GM23338 (cell line): Measurements from ENCODE around the gene ZNF236. TPM values are rescaled to one million over a fixed set of nuclear protein-coding genes. Genes with fewer than 3 reads are reported as not detected.

Source experiments
- ATAC-seq: fragments of 200-7000 bp; cut with Tn5 transposase; 3 replicates; pipeline ENCODE4 v1.9.1; 2020
- DNase-seq: peaks from one replicate; pipeline ENCODE4 v3.0.0-alpha.2; 2015; ENCODE audit warnings: low spot score
- H2AFZ ChIP-seq: fragments of 200-600 bp; sonication (generic); 2 replicates; pipeline ENCODE4 v1.8.0; 2016; ENCODE audit warnings: antibody characterized with exemption, mild to moderate bottlenecking, moderate library complexity
- H3F3A ChIP-seq: fragments of 200-600 bp; sonication (generic); replicated peaks from 2 replicates; pipeline ENCODE4 v1.8.0; 2017; ENCODE audit warnings: antibody characterized with exemption, mixed run types, low read depth
- H3K27ac ChIP-seq: fragments of 200-600 bp; sonication (generic); 2 replicates; pipeline ENCODE4 v1.6.1; 2016; ENCODE audit warnings: low read depth
- H3K27me3 ChIP-seq: fragments of 200-600 bp; sonication (generic); 2 replicates; pipeline ENCODE4 v1.8.0; 2016; ENCODE audit warnings: mild to moderate bottlenecking, mixed run types, moderate library complexity; ENCODE audit not compliant: insufficient read depth
- H3K36me3 ChIP-seq: fragments of 200-600 bp; sonication (generic); 2 replicates; pipeline ENCODE4 v1.8.0; 2016; ENCODE audit warnings: mild to moderate bottlenecking; ENCODE audit not compliant: insufficient read depth
- H3K4me1 ChIP-seq: fragments of 200-600 bp; sonication (generic); 2 replicates; pipeline ENCODE4 v1.8.0; 2016; ENCODE audit warnings: mild to moderate bottlenecking, moderate library complexity; ENCODE audit not compliant: insufficient read depth
- H3K4me2 ChIP-seq: fragments of 200-600 bp; sonication (generic); 2 replicates; pipeline ENCODE4 v1.7.1; 2017; ENCODE audit warnings: mixed run types
- H3K4me3 ChIP-seq: fragments of 200-600 bp; sonication (generic); 2 replicates; pipeline ENCODE4 v1.6.1; 2016; ENCODE audit warnings: mixed run types
- H3K79me2 ChIP-seq: fragments of 200-600 bp; sonication (generic); replicated peaks from 2 replicates; pipeline ENCODE4 v1.8.0; 2017; ENCODE audit warnings: mild to moderate bottlenecking; ENCODE audit not compliant: insufficient read depth
- H3K9me2 ChIP-seq: fragments of 200-600 bp; sonication (generic); 2 replicates; pipeline ENCODE4 v1.8.0; 2017; ENCODE audit not compliant: insufficient read depth
- H4K20me1 ChIP-seq: fragments of 200-600 bp; sonication (generic); replicated peaks from 2 replicates; pipeline ENCODE4 v1.8.0; 2017; ENCODE audit warnings: mild to moderate bottlenecking; ENCODE audit not compliant: insufficient read depth
- H3K27ac Mint-ChIP-seq: 2 replicates; pipeline ENCODE4 v1.8.0; 2020; ENCODE audit warnings: inconsistent platforms, mild to moderate bottlenecking, moderate library complexity, mixed read lengths
- H3K27me3 Mint-ChIP-seq: 3 replicates; pipeline ENCODE4 v1.8.0; 2022; ENCODE audit warnings: low read depth, mild to moderate bottlenecking, moderate library complexity, mixed read lengths, inconsistent platforms; ENCODE audit not compliant: insufficient read depth, poor library complexity
- H3K36me3 Mint-ChIP-seq: 3 replicates; pipeline ENCODE4 v1.8.0; 2021; ENCODE audit warnings: low read depth, mild to moderate bottlenecking, inconsistent platforms, moderate library complexity, mixed read lengths
- H3K4me1 Mint-ChIP-seq: 3 replicates; pipeline ENCODE4 v1.8.0; 2020; ENCODE audit warnings: mild to moderate bottlenecking, inconsistent platforms, mixed read lengths
- H3K4me3 Mint-ChIP-seq: 3 replicates; pipeline ENCODE4 v1.8.0; 2021; ENCODE audit warnings: moderate library complexity, mild to moderate bottlenecking, inconsistent platforms, mixed read lengths
- H3K9me3 Mint-ChIP-seq: 3 replicates; pipeline ENCODE4 v1.8.0; 2020; ENCODE audit warnings: moderate library complexity, mild to moderate bottlenecking, inconsistent platforms, mixed read lengths
- CREB1 ChIP-seq: fragments of 250-450 bp; sonication (Bioruptor Pico); IDR thresholded peaks from 2 replicates; pipeline ENCODE4 v1.5.0; 2020; ENCODE audit warnings: low read depth, mild to moderate bottlenecking, moderate library complexity
- CTCF ChIP-seq, 2 experiments: fragments of 200-600 bp in 1 of 2; sonication (generic) in 1 of 2; conservative IDR thresholded peaks; 2 replicates each; pipeline versions ENCODE4 v1.5.1 to v1.6.1; 2016 to 2017; ENCODE audit warnings: antibody characterized with exemption in 2 of 2, low read depth in 2 of 2, mild to moderate bottlenecking in 2 of 2, moderate library complexity in 1 of 2
- ETS1 ChIP-seq: IDR thresholded peaks from 2 replicates; pipeline ENCODE4 v1.6.1; 2016; ENCODE audit warnings: antibody characterized with exemption
- EZH2 ChIP-seq: fragments of 200-600 bp; sonication (generic); IDR thresholded peaks from one replicate; pipeline ENCODE4 v1.8.0; 2017; ENCODE audit warnings: antibody characterized with exemption, mild to moderate bottlenecking, low read depth; ENCODE audit not compliant: unreplicated experiment
- EZH2phosphoT487 ChIP-seq: fragments of 200-600 bp; sonication (generic); IDR thresholded peaks from one replicate; pipeline ENCODE4 v1.8.1; 2018; ENCODE audit warnings: antibody characterized with exemption; ENCODE audit not compliant: unreplicated experiment
- JUNB ChIP-seq: IDR thresholded peaks from one replicate; pipeline ENCODE4 v1.6.1; 2016; ENCODE audit warnings: antibody characterized with exemption; ENCODE audit not compliant: unreplicated experiment
- NANOG ChIP-seq: IDR thresholded peaks from 2 replicates; pipeline ENCODE4 v1.6.1; 2016; ENCODE audit warnings: antibody characterized with exemption, borderline replicate concordance
- POLR2AphosphoS5 ChIP-seq: IDR thresholded peaks from 2 replicates; pipeline ENCODE4 v1.6.1; 2016; ENCODE audit warnings: antibody characterized with exemption, low read depth
- STAT1 ChIP-seq: IDR thresholded peaks from one replicate; pipeline ENCODE4 v1.6.1; 2016; ENCODE audit warnings: antibody characterized with exemption; ENCODE audit not compliant: unreplicated experiment
- ZNF114 ChIP-seq: fragments of 250-450 bp; sonication (Bioruptor Pico); IDR thresholded peaks from 2 replicates; pipeline ENCODE4 v1.5.0; 2020; ENCODE audit warnings: mild to moderate bottlenecking, moderate library complexity
- ZNF331 ChIP-seq: fragments of 250-450 bp; sonication (Bioruptor Pico); IDR thresholded peaks from 2 replicates; pipeline ENCODE4 v1.5.0; 2020; ENCODE audit warnings: low read depth, mild to moderate bottlenecking, moderate library complexity
- polyA plus RNA-seq: library from polyadenylated mRNA; unstranded; fragments of >200 nt; fragmentation: Nextera tagmentation; extraction: Ambion mirVana; gene quantifications from 2 replicates; pipeline ENCODE4 v1.2.1, GENCODE V29; 2016
- total RNA-seq: library from RNA; depleted of rRNA; stranded (reverse); fragments of >200 nt; shearing (Covaris generic); gene quantifications from 2 replicates; pipeline ENCODE4 v1.2.3, GENCODE V29; 2014
- TF ChIP-seq, protein P1 (sequence below): IDR thresholded peaks from one replicate; pipeline ENCODE4 v1.6.1; 2018; ENCODE audit warnings: antibody characterized with exemption; ENCODE audit not compliant: unreplicated experiment

ZNF236 gene
- total and polyA plus RNA-seq, 2 experiments from 2014 or later, result 8.9 to 16.3 TPM

DNA sequence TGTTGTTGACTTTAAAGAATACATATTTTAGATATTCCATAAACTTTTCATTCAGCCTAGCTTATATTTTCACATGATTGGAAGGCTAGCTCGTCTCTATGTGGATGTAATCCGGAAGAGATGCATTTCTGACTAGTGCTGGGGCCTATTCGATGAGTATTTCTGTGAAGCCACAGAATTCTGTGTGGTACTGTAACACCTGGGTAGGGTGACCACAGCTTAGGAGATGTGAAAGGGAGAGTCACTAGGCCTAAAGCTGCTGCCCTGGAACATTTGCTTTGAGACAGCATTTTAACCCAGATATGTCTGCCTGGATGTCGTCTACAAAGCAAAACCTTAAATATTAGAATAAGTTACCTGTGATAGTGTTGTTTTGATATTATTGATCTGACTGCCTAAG, 83.5 kb downstream of the ZNF236 start:
- no peak overlapping the region for H3K4me3 ChIP-seq
- no peak overlapping the region for H3K4me2 ChIP-seq
- H3K9me3 Mint-ChIP-seq, result no peaks in the 10 kb centered on the region; the same call in 2 of the 3 replicates
- H3K36me3 Mint-ChIP-seq, result peaks cover 20% of the 10 kb centered on the region
- no peak for TF ChIP-seq STAT1
- TF ChIP-seq, protein P1, sequence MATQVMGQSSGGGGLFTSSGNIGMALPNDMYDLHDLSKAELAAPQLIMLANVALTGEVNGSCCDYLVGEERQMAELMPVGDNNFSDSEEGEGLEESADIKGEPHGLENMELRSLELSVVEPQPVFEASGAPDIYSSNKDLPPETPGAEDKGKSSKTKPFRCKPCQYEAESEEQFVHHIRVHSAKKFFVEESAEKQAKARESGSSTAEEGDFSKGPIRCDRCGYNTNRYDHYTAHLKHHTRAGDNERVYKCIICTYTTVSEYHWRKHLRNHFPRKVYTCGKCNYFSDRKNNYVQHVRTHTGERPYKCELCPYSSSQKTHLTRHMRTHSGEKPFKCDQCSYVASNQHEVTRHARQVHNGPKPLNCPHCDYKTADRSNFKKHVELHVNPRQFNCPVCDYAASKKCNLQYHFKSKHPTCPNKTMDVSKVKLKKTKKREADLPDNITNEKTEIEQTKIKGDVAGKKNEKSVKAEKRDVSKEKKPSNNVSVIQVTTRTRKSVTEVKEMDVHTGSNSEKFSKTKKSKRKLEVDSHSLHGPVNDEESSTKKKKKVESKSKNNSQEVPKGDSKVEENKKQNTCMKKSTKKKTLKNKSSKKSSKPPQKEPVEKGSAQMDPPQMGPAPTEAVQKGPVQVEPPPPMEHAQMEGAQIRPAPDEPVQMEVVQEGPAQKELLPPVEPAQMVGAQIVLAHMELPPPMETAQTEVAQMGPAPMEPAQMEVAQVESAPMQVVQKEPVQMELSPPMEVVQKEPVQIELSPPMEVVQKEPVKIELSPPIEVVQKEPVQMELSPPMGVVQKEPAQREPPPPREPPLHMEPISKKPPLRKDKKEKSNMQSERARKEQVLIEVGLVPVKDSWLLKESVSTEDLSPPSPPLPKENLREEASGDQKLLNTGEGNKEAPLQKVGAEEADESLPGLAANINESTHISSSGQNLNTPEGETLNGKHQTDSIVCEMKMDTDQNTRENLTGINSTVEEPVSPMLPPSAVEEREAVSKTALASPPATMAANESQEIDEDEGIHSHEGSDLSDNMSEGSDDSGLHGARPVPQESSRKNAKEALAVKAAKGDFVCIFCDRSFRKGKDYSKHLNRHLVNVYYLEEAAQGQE, result no peak
- DNase-seq (no peak), ATAC-seq (no peak)
- H4K20me1 ChIP-seq, result no peaks in the 10 kb centered on the region
- H3K27me3 Mint-ChIP-seq, result no peaks in the 10 kb centered on the region
- H3K4me1 ChIP-seq, result no peaks in the 10 kb centered on the region
- H2AFZ ChIP-seq, result no peak overlapping the region
- no peaks in the 10 kb centered on the region for H3K36me3 ChIP-seq
- H3F3A ChIP-seq, result no peaks in the 10 kb centered on the region
- no peak overlapping the region for H3K4me3 Mint-ChIP-seq
- no peaks in the 10 kb centered on the region for H3K4me1 Mint-ChIP-seq
- no peaks in the 10 kb centered on the region for H3K9me2 ChIP-seq
- no peak overlapping the region for H3K27ac Mint-ChIP-seq
- H3K79me2 ChIP-seq, result no peaks in the 10 kb centered on the region
- H3K27ac ChIP-seq, result no peak overlapping the region; the same call in 1 of the 2 replicates
- H3K27me3 ChIP-seq, result no peaks in the 10 kb centered on the region

DNA sequence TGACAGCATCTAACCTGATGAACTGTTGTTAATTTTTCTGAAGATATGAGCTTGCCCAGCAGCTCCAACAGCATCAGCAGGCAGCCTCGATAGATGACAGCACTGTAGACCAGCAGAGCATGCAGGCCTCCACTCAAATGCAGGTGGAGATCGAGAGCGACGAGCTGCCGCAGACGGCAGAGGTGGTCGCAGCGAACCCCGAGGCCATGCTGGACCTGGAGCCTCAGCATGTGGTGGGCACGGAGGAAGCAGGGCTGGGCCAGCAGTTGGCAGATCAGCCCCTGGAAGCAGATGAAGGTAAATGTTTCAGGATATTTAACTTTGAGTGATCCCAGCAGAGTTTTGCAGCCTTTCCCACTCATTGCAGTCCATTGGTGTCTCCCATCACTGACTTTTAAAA, 85.9 kb downstream of the ZNF236 start:
- Histone ChIP-seq H3F3A (no peaks in the 10 kb centered on the region), H3K4me2 (no peak overlapping the region), H4K20me1 (no peaks in the 10 kb centered on the region), H3K79me2 (no peaks in the 10 kb centered on the region), H3K4me1 (no peaks in the 10 kb centered on the region), H3K27me3 (no peaks in the 10 kb centered on the region), H2AFZ (no peak overlapping the region), H3K4me3 (no peak overlapping the region), H3K27ac (no peak overlapping the region), H3K36me3 (no peaks in the 10 kb centered on the region), H3K9me2 (no peaks in the 10 kb centered on the region)
- Mint-ChIP-seq H3K36me3 (peaks cover 18% of the 10 kb centered on the region; the same call in 2 of the 3 replicates), H3K4me1 (no peaks in the 10 kb centered on the region), H3K27ac (no peak overlapping the region), H3K27me3 (no peaks in the 10 kb centered on the region), H3K4me3 (no peak overlapping the region), H3K9me3 (no peaks in the 10 kb centered on the region; the same call in 2 of the 3 replicates)
- no peak for ATAC-seq
- no peak for DNase-seq
- TF ChIP-seq JUNB (no peak), STAT1 (no peak), ETS1 (no peak), NANOG (no peak), CTCF (conservative IDR thresholded peaks at IDR 0.05; ENCODE audit: low read depth in 2 of 2) (no peak), EZH2 (no peak), ZNF114 (CRISPR knock-in tag) (no peak), CREB1 (CRISPR knock-in tag) (no peak), EZH2phosphoT487 (no peak), POLR2AphosphoS5 (no peak), ZNF331 (CRISPR knock-in tag) (no peak)
- TF ChIP-seq, protein P1, result no peak
